NK-92 (cell line): ENCODE results near the gene ITGA1.
"Not testable (repeated sequence)": the region's sequence is repeated elsewhere in the genome, so short reads cannot be mapped to it uniquely, and the experiment has no call there.

Source experiments
- DNase-seq: peaks from one replicate; lab custom pipeline; 2025; ENCODE audit not compliant: unreplicated experiment; lab: John Stamatoyannopoulos, UW

ITGA1 gene

GRCh38 chr5:52863715-52864290 lies 76.1 kb downstream of the ITGA1 start:
- no peak for DNase-seq

GRCh38 chr5:52864371-52864770 lies 76.7 kb downstream of the ITGA1 start:
- DNase-seq, result no peak

GRCh38 chr5:52864884-52865283 lies 77.2 kb downstream of the ITGA1 start:
- no peak for DNase-seq

- not testable (repeated sequence) for DNase-seq
These were observed 78.3 kb downstream of the ITGA1 start for GRCh38 chr5:52865991-52866390.

GRCh38 chr5:52867809-52868208 lies 80.1 kb downstream of the ITGA1 start:
- DNase-seq, result no peak

- DNase-seq, result no peak
These were observed 80.7 kb downstream of the ITGA1 start for GRCh38 chr5:52868417-52868816.

GRCh38 chr5:52869391-52869790 lies 81.7 kb downstream of the ITGA1 start:
- DNase-seq, result no peak

GRCh38 chr5:52870448-52870847 lies 82.7 kb downstream of the ITGA1 start:
- DNase-seq, result no peak

- no peak for DNase-seq
These were observed 88.1 kb downstream of the ITGA1 start for GRCh38 chr5:52875827-52876226.

- DNase-seq, result no peak
These were observed 88.7 kb downstream of the ITGA1 start for GRCh38 chr5:52876456-52876855.

GRCh38 chr5:52878656-52879055 lies 90.9 kb downstream of the ITGA1 start:
- no peak for DNase-seq

GRCh38 chr5:52880541-52880940 lies 92.8 kb downstream of the ITGA1 start:
- DNase-seq, result no peak

GRCh38 chr5:52881468-52881867 lies 93.8 kb downstream of the ITGA1 start:
- DNase-seq, result no peak

- DNase-seq, result no peak
These were observed 95.4 kb downstream of the ITGA1 start for GRCh38 chr5:52883110-52883509.

GRCh38 chr5:52884453-52884852 lies 96.7 kb downstream of the ITGA1 start:
- no peak for DNase-seq

GRCh38 chr5:52885614-52886013 lies 97.9 kb downstream of the ITGA1 start:
- DNase-seq, result no peak

- no peak for DNase-seq
These were observed 98.5 kb downstream of the ITGA1 start for GRCh38 chr5:52886206-52886605.

GRCh38 chr5:52887066-52887465 lies 99.3 kb downstream of the ITGA1 start:
- DNase-seq, result no peak

- DNase-seq, result no peak
These were observed 100.6 kb downstream of the ITGA1 start for GRCh38 chr5:52888363-52888762.

- DNase-seq, result no peak
These were observed 104.6 kb downstream of the ITGA1 start for GRCh38 chr5:52892242-52892878.

GRCh38 chr5:52893105-52893504 lies 105.4 kb downstream of the ITGA1 start:
- no peak for DNase-seq

- no peak for DNase-seq
These were observed 106.1 kb downstream of the ITGA1 start for GRCh38 chr5:52893863-52894262.

GRCh38 chr5:52894451-52894850 lies 106.7 kb downstream of the ITGA1 start:
- DNase-seq, result no peak
